HG03139 (cell line): ENCODE measurements around the gene HK1.
"Not testable (repeated sequence)": the region's sequence is repeated elsewhere in the genome, so short reads cannot be mapped to it uniquely, and the experiment has no call there.

Source experiments
- ATAC-seq: cut with Tn5 transposase; IDR thresholded peaks from one replicate; pipeline ENCODE4 v1.9.1; 2021; ENCODE audit not compliant: unreplicated experiment

The HK1 gene

GRCh38 chr10:69307434-69307833 is 29.1 kb downstream of the HK1 start:
- no peak for ATAC-seq

GRCh38 chr10:69308304-69308703 is 30.0 kb downstream of the HK1 start:
- not testable (repeated sequence) for ATAC-seq

DNA sequence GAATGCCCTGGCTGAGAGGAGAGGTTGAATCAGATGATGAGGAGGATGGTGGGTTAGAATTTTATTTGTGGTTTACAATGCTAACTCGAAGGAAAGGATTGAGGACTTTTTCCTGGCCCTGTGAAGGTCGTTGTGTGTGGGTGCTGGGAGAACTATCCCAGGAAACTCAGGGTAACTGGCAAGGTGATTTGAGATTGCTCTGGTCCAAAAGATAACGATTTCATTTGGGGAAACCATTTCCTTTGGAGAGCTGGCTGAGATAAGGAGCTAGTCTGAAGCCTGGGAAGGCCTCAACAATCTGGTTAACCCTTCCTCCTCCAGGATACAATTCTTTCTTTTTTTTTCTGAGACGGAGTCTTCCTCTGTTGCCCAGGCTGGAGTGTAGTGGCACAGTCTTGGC is 33.0 kb downstream of the HK1 start:
- no peak for ATAC-seq

DNA sequence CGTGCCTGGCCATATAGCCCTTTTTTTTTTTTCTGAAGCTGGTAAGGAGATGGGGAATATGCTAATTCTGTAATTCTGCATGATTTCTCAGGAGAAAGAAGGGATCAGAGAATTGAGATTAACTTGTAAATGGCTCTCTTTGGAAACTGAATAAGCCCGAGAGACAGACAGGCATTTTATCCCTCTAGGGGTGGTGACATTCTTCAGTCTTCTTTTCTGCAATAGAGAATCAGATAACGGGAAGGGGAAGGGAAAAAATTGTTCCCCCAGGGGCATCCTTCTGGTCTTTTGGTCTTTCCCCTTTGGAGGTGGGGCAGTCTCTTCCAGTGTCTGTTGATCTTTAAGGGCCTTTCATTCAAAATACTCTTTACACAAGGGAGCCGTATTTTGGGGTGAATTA is 34.2 kb downstream of the HK1 start:
- no peak for ATAC-seq

- ATAC-seq = no peak
These were observed 36.8 kb downstream of the HK1 start for GRCh38 chr10:69315100-69315542.

GRCh38 chr10:69315610-69316312 is 37.5 kb downstream of the HK1 start:
- ATAC-seq = no peak

- no peak for ATAC-seq
These were observed 38.2 kb downstream of the HK1 start for GRCh38 chr10:69316313-69317059.

DNA sequence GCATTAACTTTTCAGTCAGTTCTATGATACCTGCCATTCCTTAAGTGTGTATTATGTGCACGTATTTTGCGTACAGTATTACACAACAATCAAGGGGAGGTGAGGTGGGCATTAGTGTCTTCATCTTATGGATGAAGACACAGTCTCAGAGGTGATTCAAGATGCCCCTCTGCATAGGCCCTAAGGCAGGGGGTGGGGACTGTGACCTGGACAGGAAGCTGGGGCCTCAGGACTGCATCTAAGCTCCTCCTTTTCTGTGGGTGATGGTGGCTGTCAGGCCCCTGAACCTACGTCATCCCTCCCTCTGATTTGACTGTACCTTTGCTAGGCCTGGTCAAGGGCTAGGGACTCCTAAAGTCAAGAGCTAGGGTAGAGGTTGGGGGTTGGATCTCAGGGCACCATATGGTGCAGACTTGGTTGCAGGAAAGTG is 38.9 kb downstream of the HK1 start:
- ATAC-seq = peak; percentile 43

- ATAC-seq = peak; percentile 18
These were observed 39.4 kb downstream of the HK1 start for GRCh38 chr10:69317626-69318105.

- peak; percentile 74 for ATAC-seq
These were observed 40.0 kb downstream of the HK1 start for GRCh38 chr10:69318106-69318866.

DNA sequence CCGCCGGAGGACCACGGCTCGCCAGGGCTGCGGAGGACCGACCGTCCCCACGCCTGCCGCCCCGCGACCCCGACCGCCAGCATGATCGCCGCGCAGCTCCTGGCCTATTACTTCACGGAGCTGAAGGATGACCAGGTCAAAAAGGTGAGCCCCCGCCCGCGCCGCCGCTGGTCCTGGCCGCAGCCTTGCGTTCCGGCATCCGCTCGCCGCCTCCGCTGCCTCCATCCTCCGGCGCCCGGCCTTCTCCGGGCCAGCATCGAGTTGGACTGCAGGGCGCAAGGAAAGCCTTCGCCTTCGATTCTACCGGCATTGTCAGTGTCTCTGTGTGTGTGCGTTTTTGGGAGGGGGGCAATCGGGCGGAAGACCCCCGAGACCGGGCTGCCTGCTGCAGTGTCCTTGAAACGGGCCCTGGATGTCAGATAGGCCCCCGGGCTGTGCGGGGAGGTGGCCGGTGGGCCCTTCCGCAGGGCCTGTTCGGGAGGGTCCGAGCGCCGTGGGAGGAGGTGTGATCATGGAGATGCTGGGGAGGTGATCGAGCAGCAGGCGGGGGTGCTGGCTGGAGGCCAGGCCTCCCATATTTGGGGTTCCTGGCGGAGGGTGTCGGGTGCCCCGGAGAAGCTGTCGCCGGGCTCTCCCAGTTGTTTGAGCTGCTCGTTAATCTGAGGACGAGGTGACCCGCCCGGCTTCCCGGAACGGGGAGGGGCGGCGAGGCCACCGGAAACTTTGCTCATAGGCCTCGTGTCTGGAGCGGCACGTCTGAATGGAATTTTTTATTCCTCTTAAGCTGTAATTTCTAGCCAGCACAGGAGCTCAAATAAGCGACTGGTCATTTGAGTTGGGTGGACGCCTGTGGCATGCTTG is 40.8 kb downstream of the HK1 start:
- ATAC-seq = peak; percentile 18

GRCh38 chr10:69319841-69320316 is 41.6 kb downstream of the HK1 start:
- ATAC-seq = no peak

- no peak for ATAC-seq
These were observed 42.2 kb downstream of the HK1 start for GRCh38 chr10:69320521-69320920.

DNA sequence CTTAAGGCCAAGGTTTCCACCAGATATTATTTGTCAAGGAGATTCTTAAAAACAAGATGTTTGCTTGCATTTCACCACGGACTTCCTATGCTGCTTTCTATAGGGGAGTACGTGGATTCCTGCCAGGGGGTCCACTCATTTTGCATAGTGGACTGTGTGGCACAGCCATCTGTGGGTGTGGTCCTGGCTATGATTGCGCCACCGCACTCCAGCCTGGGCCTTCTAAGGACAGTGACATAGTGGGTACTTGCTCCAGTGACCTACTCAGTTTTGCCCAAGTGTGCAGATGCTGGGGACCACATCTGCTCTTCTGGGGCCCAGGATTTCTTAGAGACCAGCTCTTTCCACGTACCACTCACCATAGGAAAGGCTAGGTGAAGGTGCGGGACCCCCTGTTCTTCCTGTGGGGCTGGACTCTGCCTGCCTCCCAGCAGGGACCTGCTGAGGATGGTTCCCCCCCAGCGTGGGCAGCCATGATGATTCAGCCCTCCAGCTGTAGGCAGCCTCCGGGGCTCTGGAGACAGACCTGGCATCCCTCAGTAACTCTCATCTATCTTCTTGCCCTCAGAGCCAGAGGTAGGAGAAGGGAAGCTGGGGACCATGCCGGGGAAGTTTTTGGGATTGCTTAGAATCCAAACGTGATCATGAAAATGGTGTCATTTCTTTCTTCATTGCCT is 42.9 kb downstream of the HK1 start:
- no peak for ATAC-seq

- no peak for ATAC-seq
These were observed 43.6 kb downstream of the HK1 start for GRCh38 chr10:69321865-69322264.

- not testable (repeated sequence) for ATAC-seq
These were observed 44.0 kb downstream of the HK1 start for GRCh38 chr10:69322346-69322745.

DNA sequence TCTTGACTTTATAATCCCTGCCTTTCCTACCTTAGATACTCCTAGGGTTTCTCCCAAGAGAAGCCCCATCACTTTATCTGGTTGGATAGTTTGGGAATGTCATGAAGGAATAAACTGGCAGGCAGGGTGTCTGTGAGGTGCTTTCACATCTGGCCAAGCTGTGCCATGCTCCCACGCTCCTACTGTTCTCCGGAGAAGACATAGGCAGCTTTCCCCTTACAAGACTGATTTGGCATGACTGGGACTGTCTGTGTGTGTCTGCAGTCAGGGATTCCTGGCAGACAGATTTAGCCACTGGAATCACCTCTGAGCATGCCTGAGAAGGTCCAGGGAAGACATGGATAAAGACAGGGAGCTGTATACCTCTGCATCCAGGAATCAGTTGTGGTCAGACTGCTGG is 45.3 kb downstream of the HK1 start:
- ATAC-seq = no peak

DNA sequence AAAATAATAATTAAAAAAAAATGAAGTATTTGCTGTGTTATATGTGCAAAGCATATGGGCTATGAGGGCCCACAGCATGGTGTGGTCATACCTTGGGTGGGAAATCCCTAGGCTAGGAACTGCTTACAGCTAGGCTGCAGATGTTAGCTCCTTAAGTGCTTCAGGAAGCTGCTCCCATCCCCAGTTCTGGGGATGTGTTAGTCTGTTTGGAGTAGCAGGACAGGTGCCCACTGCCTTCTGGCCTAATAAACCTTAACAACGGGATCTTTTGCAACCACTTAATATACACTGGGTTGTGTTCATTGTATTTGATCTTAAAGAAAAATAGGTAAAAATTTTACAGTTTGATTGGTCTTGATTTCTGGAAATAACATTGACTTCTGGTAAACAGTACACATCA is 46.3 kb downstream of the HK1 start:
- ATAC-seq = no peak

DNA sequence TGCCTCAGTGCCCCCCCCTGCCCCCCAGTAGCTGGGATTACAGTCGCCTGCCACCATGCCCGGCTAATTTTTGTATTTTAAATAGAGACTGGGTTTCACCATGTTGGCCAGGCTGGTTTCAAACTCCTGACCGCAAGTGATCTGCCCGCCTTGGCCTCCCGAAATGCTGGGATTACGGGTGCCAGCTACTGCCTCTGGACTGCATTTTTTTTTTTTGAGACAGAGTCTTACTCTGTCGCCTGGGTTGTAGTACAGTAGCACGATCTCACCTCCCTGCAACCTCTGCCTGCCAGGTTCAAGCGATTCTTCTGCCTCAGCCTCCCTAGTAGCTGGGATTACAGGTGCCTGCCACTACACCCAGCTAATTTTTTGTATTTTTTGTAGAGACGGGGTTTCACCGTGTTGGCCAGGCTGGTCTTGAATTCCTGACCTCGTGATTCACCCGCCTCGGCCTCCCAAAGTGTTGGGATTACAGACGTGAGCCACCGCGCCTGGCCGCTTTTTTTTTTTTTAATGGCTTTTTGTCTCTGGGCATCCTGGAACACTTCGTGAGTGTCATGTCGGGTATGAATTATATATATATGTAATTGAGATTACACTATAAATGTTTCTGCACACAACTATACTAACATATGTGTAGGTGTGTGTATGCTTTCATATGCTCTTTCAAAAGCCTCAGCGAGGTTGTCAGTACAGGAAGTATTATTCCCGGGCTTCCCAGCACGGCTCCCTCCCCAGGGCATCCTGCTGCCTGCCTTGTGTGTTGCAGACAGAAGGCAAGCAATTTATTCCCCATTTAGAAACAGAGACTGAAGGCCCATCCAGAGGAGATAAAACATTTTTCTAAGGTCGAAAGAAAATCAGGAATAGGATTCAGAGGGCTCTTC is 47.6 kb downstream of the HK1 start:
- not testable (repeated sequence) for ATAC-seq
